Left ventricle myocardium inferior (tissue), 1 donor: Measurements from ENCODE around the gene RGCC. TPM values are rescaled to one million over a fixed set of nuclear protein-coding genes. Genes with fewer than 3 reads are reported as not detected.

ENCODE experiments used
- DNase-seq: peaks from one replicate; pipeline ENCODE4 v3.0.0-alpha.2; 2020
- H3K27ac ChIP-seq: fragments of 200-600 bp; replicated peaks from 2 replicates; pipeline ENCODE4 v1.8.0; 2021
- H3K27me3 ChIP-seq: fragments of 200-600 bp; 2 replicates; pipeline ENCODE4 v1.8.0; 2021; ENCODE audit warnings: low read depth
- H3K36me3 ChIP-seq: fragments of 200-600 bp; 2 replicates; pipeline ENCODE4 v1.8.0; 2021
- H3K4me1 ChIP-seq: fragments of 200-600 bp; 2 replicates; pipeline ENCODE4 v1.8.0; 2021
- H3K4me3 ChIP-seq: fragments of 200-600 bp; 2 replicates; pipeline ENCODE4 v1.8.0; 2021; ENCODE audit warnings: mild to moderate bottlenecking, moderate library complexity
- H3K9me3 ChIP-seq: fragments of 200-600 bp; replicated peaks from 2 replicates; pipeline ENCODE4 v1.8.0; 2021
- intact Hi-C: fragments of 100-400 bp; cut with micrococcal nuclease; formaldehyde crosslinking; loops from one replicate; pipeline ENCODE4 v1.11.0; 2022
- total RNA-seq: library from RNA; stranded (reverse); fragmentation: NEBNext Ultra II Directional; extraction: Animal tissue kit (Norgen Biotek cat#: 25700); gene quantifications from one replicate; pipeline ENCODE4 v1.2.1, GENCODE V29; 2021
- TF ChIP-seq, protein P1 (sequence below): fragments of 200-600 bp; IDR thresholded peaks from 2 replicates; pipeline ENCODE4 v1.8.0; 2021; ENCODE audit warnings: antibody characterized with exemption, mild to moderate bottlenecking, borderline replicate concordance
- donor health status: DM: no; HTN: yes; CAD: no; lungs with severe emphysema.

The RGCC gene
- total RNA-seq, 1 donor from 2014 or later: 45.8 TPM

GRCh38 chr13:41454170-41454569, 3.2 kb upstream of the RGCC start:
- TF ChIP-seq, protein P1, sequence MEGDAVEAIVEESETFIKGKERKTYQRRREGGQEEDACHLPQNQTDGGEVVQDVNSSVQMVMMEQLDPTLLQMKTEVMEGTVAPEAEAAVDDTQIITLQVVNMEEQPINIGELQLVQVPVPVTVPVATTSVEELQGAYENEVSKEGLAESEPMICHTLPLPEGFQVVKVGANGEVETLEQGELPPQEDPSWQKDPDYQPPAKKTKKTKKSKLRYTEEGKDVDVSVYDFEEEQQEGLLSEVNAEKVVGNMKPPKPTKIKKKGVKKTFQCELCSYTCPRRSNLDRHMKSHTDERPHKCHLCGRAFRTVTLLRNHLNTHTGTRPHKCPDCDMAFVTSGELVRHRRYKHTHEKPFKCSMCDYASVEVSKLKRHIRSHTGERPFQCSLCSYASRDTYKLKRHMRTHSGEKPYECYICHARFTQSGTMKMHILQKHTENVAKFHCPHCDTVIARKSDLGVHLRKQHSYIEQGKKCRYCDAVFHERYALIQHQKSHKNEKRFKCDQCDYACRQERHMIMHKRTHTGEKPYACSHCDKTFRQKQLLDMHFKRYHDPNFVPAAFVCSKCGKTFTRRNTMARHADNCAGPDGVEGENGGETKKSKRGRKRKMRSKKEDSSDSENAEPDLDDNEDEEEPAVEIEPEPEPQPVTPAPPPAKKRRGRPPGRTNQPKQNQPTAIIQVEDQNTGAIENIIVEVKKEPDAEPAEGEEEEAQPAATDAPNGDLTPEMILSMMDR: no peak
- intact Hi-C loops: no loop called here
- no peak for DNase-seq
- no peak overlapping the region for H3K4me3 ChIP-seq
- peaks cover 25% of the 10 kb centered on the region for H3K9me3 ChIP-seq
- H3K4me1 ChIP-seq: peaks cover 23% of the 10 kb centered on the region
- peaks cover 26% of the 10 kb centered on the region for H3K27me3 ChIP-seq
- no peak overlapping the region for H3K27ac ChIP-seq
- peaks cover 1% of the 10 kb centered on the region for H3K36me3 ChIP-seq

GRCh38 chr13:41455725-41456419, 1.5 kb upstream of the RGCC start:
- Histone ChIP-seq H3K4me3 (no peak overlapping the region), H3K9me3 (peaks cover 10% of the 10 kb centered on the region), H3K4me1 (peaks cover 23% of the 10 kb centered on the region), H3K36me3 (peaks cover 11% of the 10 kb centered on the region), H3K27ac (no peak overlapping the region), H3K27me3 (peaks cover 43% of the 10 kb centered on the region)
- intact Hi-C loops: no loop called here
- DNase-seq: no peak
- TF ChIP-seq, protein P1: no peak

- intact Hi-C loops: no loop called here
- Histone ChIP-seq H3K4me3 (peak overlapping the region; percentile 72), H3K27me3 (peaks cover 54% of the 10 kb centered on the region), H3K4me1 (peaks cover 35% of the 10 kb centered on the region), H3K36me3 (peaks cover 24% of the 10 kb centered on the region), H3K27ac (peak overlapping the region; percentile 79), H3K9me3 (no peaks in the 10 kb centered on the region)
- peak; percentile 25 for DNase-seq
- TF ChIP-seq, protein P1: no peak
These were observed 338 bp downstream of the RGCC start for GRCh38 chr13:41457589-41458186.

DNA sequence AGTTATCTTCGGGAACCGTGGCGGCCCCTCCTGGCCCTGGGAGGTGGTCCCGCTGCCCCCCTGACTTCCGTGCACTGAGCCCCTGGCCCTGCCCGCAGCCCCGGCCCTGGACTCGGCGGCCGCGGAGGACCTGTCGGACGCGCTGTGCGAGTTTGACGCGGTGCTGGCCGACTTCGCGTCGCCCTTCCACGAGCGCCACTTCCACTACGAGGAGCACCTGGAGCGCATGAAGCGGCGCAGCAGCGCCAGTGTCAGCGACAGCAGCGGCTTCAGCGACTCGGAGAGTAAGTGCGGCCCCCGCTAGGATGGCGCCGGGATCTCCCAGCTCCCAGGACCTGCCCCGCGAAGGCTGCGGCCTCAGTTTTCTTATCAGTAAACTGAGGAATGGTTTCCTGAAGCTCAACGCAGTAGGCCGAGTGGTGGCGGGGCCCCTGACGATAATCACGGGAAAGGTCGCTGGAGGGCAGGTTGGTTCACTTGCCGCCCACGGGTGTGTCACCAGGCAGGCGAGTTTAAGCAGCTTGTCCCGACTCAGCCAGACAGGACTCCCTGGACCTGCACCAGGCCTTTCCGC, 924 bp downstream of the RGCC start:
- intact Hi-C loops: no loop called here
- no peaks in the 10 kb centered on the region for H3K9me3 ChIP-seq
- H3K4me1 ChIP-seq: peaks cover 39% of the 10 kb centered on the region
- TF ChIP-seq, protein P1: no peak
- DNase-seq: peak; percentile 26
- H3K27me3 ChIP-seq: peaks cover 57% of the 10 kb centered on the region
- H3K27ac ChIP-seq: peak overlapping the region; percentile 79
- peak overlapping the region; percentile 72 for H3K4me3 ChIP-seq
- H3K36me3 ChIP-seq: peaks cover 24% of the 10 kb centered on the region

- Histone ChIP-seq H3K36me3 (peaks cover 25% of the 10 kb centered on the region), H3K27ac (peak overlapping the region; percentile 79), H3K4me3 (peak overlapping the region; percentile 72), H3K27me3 (peaks cover 57% of the 10 kb centered on the region), H3K9me3 (no peaks in the 10 kb centered on the region), H3K4me1 (peaks cover 45% of the 10 kb centered on the region)
- intact Hi-C loops: no loop called here
- TF ChIP-seq, protein P1: peak; percentile 66
- peak; percentile 26 for DNase-seq
These were observed 1.5 kb downstream of the RGCC start for GRCh38 chr13:41458761-41459431.
